ENCODE data around the gene UGT1A3.

UGT1A3 gene

GRCh38 chr2:233817361-233817911, 88.6 kb downstream of the UGT1A3 start:
- peaks cover 9% of the 10 kb centered on the region for H3K27me3 ChIP-seq
- H3K9me3 ChIP-seq = no peaks in the 10 kb centered on the region
- no peaks in the 10 kb centered on the region for H3K4me1 ChIP-seq (ENCODE audit: control insufficient read depth in 1 of 2, insufficient read depth in 1 of 2, low read depth in 1 of 2, low read length in 1 of 2)
- no peaks in the 10 kb centered on the region for H3K36me3 ChIP-seq
- TF ChIP-seq CTCF (IDR thresholded peaks at IDR 0.05) = no peak
- H3K27ac ChIP-seq = no peak overlapping the region
- no peak overlapping the region for H3K4me3 ChIP-seq (ENCODE audit: low read depth in 1 of 2, low read length in 1 of 2)

- H3K4me1 ChIP-seq (ENCODE audit: control insufficient read depth in 1 of 2, insufficient read depth in 1 of 2, low read depth in 1 of 2, low read length in 1 of 2) = no peaks in the 10 kb centered on the region
- peaks cover 9% of the 10 kb centered on the region for H3K27me3 ChIP-seq
- H3K36me3 ChIP-seq = no peaks in the 10 kb centered on the region
- TF ChIP-seq CTCF (IDR thresholded peaks at IDR 0.05) = no peak
- H3K27ac ChIP-seq = no peak overlapping the region
- no peak overlapping the region for H3K4me3 ChIP-seq (ENCODE audit: low read depth in 1 of 2, low read length in 1 of 2)
- no peaks in the 10 kb centered on the region for H3K9me3 ChIP-seq
Observed at GRCh38 chr2:233817995-233818638, 89.3 kb downstream of the UGT1A3 start.

- Histone ChIP-seq H3K27me3 (peaks cover 8% of the 10 kb centered on the region), H3K9me3 (no peaks in the 10 kb centered on the region), H3K27ac (no peak overlapping the region), H3K4me3 (ENCODE audit: low read depth in 1 of 2, low read length in 1 of 2) (no peak overlapping the region), H3K36me3 (no peaks in the 10 kb centered on the region), H3K4me1 (ENCODE audit: control insufficient read depth in 1 of 2, insufficient read depth in 1 of 2, low read depth in 1 of 2, low read length in 1 of 2) (no peaks in the 10 kb centered on the region)
- no peak for TF ChIP-seq CTCF (IDR thresholded peaks at IDR 0.05)
Observed at GRCh38 chr2:233818639-233819621, 90.1 kb downstream of the UGT1A3 start.

- H3K36me3 ChIP-seq = no peaks in the 10 kb centered on the region
- no peak for TF ChIP-seq CTCF (IDR thresholded peaks at IDR 0.05)
- H3K4me1 ChIP-seq (ENCODE audit: control insufficient read depth in 1 of 2, insufficient read depth in 1 of 2, low read depth in 1 of 2, low read length in 1 of 2) = no peaks in the 10 kb centered on the region
- no peaks in the 10 kb centered on the region for H3K27me3 ChIP-seq
- no peak overlapping the region for H3K4me3 ChIP-seq (ENCODE audit: low read depth in 1 of 2, low read length in 1 of 2)
- H3K27ac ChIP-seq = no peak overlapping the region
- H3K9me3 ChIP-seq = no peaks in the 10 kb centered on the region
Observed at GRCh38 chr2:233819884-233820773, 91.3 kb downstream of the UGT1A3 start.

GRCh38 chr2:233820774-233821105, 91.9 kb downstream of the UGT1A3 start:
- H3K4me1 ChIP-seq (ENCODE audit: control insufficient read depth in 1 of 2, insufficient read depth in 1 of 2, low read depth in 1 of 2, low read length in 1 of 2) = no peaks in the 10 kb centered on the region
- no peak overlapping the region for H3K27ac ChIP-seq
- no peak overlapping the region for H3K4me3 ChIP-seq (ENCODE audit: low read depth in 1 of 2, low read length in 1 of 2)
- no peaks in the 10 kb centered on the region for H3K36me3 ChIP-seq
- H3K27me3 ChIP-seq = no peaks in the 10 kb centered on the region
- no peak for TF ChIP-seq CTCF (IDR thresholded peaks at IDR 0.05)
- H3K9me3 ChIP-seq = no peaks in the 10 kb centered on the region

Data from neutrophil (primary cell).